ENCODE measurements around the gene ULK1. TPM values are rescaled to one million over a fixed set of nuclear protein-coding genes. Genes with fewer than 3 reads are reported as not detected.

The ULK1 gene
- total and polyA plus RNA-seq, 2 of the 13 experiments (the other 11 are each of a cell fraction or from before 2014, with no cell fraction given) = 2.8 to 10.1 TPM

DNA sequence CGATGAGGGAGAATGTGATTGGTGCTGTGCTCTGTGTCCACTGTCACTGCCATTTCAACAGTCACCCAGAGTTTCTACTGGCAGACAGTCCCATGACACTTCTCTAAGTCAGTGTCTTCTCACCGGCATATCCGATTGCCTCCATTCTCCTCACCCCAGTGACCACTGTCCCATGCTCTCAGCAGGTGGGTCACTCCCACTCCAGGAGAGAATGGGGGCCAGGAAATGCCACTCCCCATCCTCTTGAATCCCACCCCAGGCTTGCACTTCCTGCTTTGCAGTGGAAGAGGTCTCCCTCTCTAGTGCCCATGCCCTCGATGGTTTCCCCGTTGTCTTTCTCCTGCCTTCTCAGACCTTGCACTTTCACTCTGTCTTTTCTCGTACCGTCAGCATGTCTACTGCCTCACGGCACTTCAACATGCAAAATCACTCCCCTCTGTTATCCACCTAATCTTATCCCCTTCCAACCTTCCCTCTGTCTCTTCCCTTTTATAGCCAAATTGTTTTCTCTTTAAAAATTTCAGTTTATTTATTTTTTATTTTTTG lies 53.1 kb downstream of the ULK1 start:
- Histone ChIP-seq H3K9ac (ENCODE audit: insufficient read depth, low read depth, low read length) (0 out of 2 replicates have a peak overlapping the region, but pooled peaks have one; percentile 7), H3K9me3 (ENCODE audit: low read length) (no peaks in the 10 kb centered on the region), H3K36me3 (replicated peaks in 1 of 2; ENCODE audit: control insufficient read depth in 1 of 2, insufficient read depth in 2 of 2, low read length in 2 of 2) (peaks cover 1 to 14% of the 10 kb centered on the region in 2 experiments; a peak in 2 of 5 replicates), H2AFZ (ENCODE audit: low read length) (no peak overlapping the region), H3K4me1 (ENCODE audit: insufficient read depth, low read length) (peaks cover 27% of the 10 kb centered on the region; the same call in 1 of the 2 replicates), H3K27ac (ENCODE audit: extremely low read length, insufficient read depth, low read length) (no peak overlapping the region), H4K20me1 (ENCODE audit: insufficient read depth, low read length) (no peaks in the 10 kb centered on the region), H3K79me2 (ENCODE audit: insufficient read depth, low read length) (peaks cover 17% of the 10 kb centered on the region), H3K4me3 (replicated peaks in 1 of 3; ENCODE audit: insufficient read depth in 1 of 3, low read depth in 2 of 3, low read length in 3 of 3) (no peak overlapping the region), H3K4me2 (ENCODE audit: low read depth, low read length) (no peak overlapping the region; the same call in 1 of the 2 replicates), H3K27me3 (ENCODE audit: control insufficient read depth in 1 of 2, insufficient read depth in 2 of 2, low read length in 2 of 2) (no peaks in the 10 kb centered on the region; a peak in 1 of 5 replicates)
- no peak for ATAC-seq
- CTCF ChIA-PET (ENCODE audit: low intra/inter-chr PET ratio, low total read pairs) = no interaction called here
- POLR2A ChIA-PET = no interaction called here
- 60% methylated on average over 8 of the region's 8 CpGs for WGBS (ENCODE audit: low lambda C conversion rate)
- no peak for FAIRE-seq
- intact Hi-C loops (cut with micrococcal nuclease; ENCODE audit: unreplicated experiment) = no loop called here
- TF ChIP-seq, protein P1, sequence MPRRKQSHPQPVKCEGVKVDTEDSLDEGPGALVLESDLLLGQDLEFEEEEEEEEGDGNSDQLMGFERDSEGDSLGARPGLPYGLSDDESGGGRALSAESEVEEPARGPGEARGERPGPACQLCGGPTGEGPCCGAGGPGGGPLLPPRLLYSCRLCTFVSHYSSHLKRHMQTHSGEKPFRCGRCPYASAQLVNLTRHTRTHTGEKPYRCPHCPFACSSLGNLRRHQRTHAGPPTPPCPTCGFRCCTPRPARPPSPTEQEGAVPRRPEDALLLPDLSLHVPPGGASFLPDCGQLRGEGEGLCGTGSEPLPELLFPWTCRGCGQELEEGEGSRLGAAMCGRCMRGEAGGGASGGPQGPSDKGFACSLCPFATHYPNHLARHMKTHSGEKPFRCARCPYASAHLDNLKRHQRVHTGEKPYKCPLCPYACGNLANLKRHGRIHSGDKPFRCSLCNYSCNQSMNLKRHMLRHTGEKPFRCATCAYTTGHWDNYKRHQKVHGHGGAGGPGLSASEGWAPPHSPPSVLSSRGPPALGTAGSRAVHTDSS (CRISPR knock-in tag; conservative IDR thresholded peaks at IDR 0.05) = no peak
- TF ChIP-seq, protein P2, sequence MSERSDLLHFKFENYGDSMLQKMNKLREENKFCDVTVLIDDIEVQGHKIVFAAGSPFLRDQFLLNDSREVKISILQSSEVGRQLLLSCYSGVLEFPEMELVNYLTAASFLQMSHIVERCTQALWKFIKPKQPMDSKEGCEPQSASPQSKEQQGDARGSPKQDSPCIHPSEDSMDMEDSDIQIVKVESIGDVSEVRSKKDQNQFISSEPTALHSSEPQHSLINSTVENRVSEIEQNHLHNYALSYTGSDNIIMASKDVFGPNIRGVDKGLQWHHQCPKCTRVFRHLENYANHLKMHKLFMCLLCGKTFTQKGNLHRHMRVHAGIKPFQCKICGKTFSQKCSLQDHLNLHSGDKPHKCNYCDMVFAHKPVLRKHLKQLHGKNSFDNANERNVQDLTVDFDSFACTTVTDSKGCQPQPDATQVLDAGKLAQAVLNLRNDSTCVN (CRISPR knock-in tag; IDR thresholded peaks at IDR 0.05; ENCODE audit: borderline replicate concordance) = no peak
- TF ChIP-seq, protein P3, sequence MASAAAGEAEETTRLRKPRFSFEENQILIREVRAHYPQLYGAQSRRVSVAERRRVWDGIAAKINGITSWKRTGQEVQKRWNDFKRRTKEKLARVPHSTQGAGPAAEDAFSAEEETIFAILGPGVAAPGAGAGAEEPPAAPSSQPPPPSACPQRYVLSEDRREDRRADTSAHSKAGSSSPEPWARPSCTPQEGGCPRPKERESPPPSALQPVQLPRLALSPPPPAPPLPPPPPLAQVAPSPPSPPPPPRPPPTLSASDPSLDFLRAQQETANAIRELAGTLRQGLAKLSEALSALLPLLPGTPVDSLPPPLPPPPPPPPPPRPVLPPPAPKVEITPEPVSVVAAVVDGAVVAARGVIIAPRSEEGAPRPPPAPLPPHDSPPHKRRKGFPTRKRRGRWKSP (CRISPR knock-in tag; IDR thresholded peaks at IDR 0.05) = no peak
- TF ChIP-seq ZNF274 (CRISPR knock-in tag; IDR thresholded peaks at IDR 0.05) (no peak), FOXA1 (IDR thresholded peaks at IDR 0.05) (no peak), FOXA1 (CRISPR knock-in tag; IDR thresholded peaks at IDR 0.05) (no peak), GTF2F1 (IDR thresholded peaks at IDR 0.05; ENCODE audit: low read length) (no peak), GATAD2A (CRISPR knock-in tag; IDR thresholded peaks at IDR 0.05) (no peak)
- in situ Hi-C loops (cut with HindIII; ENCODE audit: extremely low pct_ligation_motif_present, low pct_unique_long_range_greater_than_20kb) = no loop called here
- no TSS peak for BruUV-seq (replicated peaks)
- no peak for DNase-seq (ENCODE audit: low spot score)

All from HepG2 (cell line).